Measurements from ENCODE around the gene CLMN.

GRCh38 chr14:95348395-95349080, 28.8 kb upstream of the CLMN start:
- TF ChIP-seq CTCF (IDR thresholded peaks at IDR 0.05; ENCODE audit: poor library complexity, severe bottlenecking), result no peak
- no peak for TF ChIP-seq EZH2 (IDR thresholded peaks at IDR 0.05; ENCODE audit: borderline replicate concordance, insufficient read depth, low read length, poor library complexity, severe bottlenecking)
- no peak for TF ChIP-seq POLR2AphosphoS5 (IDR thresholded peaks at IDR 0.05)

All from neural cell (in vitro differentiated cells).